NCI-H2081 (cell line): ENCODE results near the gene MAGI1.
"Not testable (repeated sequence)": the region's sequence is repeated elsewhere in the genome, so short reads cannot be mapped to it uniquely, and the experiment has no call there.

Experiments used
- DNase-seq, 2 experiments: peaks; one replicate each; lab custom pipeline; 2025; lab: John Stamatoyannopoulos, UW

Gene MAGI1

DNA sequence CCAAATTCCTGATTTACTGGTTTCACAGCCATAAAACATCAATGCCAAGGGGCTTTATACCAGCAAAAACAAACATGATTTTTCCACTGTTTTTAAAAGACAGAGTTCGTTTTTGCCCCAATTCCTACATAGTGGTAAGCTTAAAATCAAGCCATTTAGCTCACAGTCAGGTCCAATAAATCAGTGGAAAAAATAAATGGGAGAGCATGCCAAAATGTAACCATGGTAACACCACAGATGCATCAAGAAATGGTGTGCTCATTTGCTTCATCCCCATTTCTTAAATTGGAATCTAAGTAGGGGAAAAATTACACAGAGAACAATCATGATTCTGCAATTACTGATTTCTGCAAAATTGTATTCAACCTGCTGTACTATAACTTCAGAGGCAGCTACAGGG, 418.8 kb downstream of the MAGI1 start:
- no peak for DNase-seq

GRCh38 chr3:65619451-65619881, 419.3 kb downstream of the MAGI1 start:
- DNase-seq, result no peak

GRCh38 chr3:65618599-65618998, 420.1 kb downstream of the MAGI1 start:
- no peak for DNase-seq

- no peak for DNase-seq
Observed at GRCh38 chr3:65617787-65618186, 420.9 kb downstream of the MAGI1 start.

DNA sequence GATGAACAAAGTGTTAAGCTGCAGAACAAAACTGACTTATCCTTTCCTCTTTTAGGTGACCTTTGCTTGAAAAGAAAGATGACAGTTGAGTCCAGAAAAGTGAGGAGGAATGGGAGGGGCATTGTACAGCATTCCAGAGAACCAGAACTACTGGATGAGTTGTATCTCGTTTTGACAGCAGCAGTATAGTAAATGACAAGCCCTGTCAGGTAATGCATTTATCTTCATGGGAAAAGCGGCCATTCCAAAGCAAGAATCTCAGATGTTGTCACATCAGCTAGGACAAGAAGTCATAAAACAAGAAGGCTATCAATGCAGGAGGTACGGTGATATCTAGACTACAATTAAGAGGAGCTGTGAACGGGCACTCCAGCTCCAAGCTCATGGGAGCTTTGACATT, 421.5 kb downstream of the MAGI1 start:
- no peak for DNase-seq

- DNase-seq, result no peak
Observed at GRCh38 chr3:65616563-65616962, 422.2 kb downstream of the MAGI1 start.

DNA sequence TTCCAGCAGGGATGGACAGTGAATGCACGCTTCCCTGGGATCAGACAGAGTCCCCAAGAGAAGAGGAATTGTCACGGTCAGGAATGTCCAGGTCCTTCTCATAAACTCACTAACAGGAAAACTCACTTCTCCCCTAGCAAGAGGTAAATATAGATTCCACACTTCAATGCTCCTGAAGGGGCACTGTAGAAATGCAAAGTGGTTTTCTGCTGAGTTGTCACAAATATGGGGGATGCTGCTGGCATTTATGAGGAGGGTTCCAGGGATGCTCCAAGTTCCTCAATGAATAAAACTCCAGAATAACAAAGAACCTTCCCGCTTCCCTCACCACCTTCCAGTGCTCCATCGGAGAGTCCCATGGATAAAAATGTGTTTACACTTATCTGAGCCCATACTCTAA, 423.4 kb downstream of the MAGI1 start:
- no peak for DNase-seq

DNA sequence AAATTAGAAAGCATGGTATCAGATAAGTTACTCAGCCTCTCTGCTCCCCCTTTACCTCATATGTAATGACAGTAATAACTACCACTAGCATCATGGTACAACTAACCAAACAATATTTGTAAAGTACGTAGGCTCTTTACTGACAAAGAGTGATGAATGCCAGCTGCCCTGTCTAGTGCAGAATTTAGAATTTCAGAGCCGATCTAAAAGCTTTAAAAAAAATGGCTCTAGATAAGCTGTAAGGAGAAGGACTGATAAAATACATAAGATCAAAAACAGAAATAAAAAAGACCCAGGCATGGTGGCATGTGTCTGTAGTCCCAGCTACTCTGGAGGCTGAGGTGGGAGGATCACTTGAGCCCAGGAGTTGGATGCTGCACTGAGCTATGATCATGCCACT, 424.1 kb downstream of the MAGI1 start:
- no peak for DNase-seq

DNA sequence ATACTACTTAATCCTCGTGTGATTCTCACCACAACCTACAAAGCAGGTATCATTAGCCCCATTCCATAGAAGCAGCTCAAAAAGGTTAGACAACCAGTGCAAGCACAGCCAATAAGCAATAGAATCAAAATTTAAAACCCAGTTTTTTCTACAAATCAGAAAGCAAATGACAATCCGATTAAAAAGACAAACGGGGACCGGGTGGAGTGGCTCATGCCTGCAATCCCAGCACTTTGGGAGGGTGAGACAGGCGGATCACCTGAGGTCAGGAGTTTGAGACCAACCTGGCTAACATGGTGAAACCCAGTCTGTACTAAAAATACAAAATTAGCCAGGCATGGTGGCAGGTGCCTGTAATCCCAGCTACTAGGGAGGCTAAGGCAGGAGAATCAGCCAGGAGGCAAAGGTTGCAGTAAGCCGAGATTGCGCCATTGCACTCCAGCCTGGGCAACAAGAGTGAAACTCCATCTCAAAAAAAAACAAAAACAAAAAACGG, 430.7 kb downstream of the MAGI1 start:
- DNase-seq, result not testable (repeated sequence)

- DNase-seq, result no peak
Observed at GRCh38 chr3:65607101-65607500, 431.6 kb downstream of the MAGI1 start.

- DNase-seq, result no peak
Observed at GRCh38 chr3:65605876-65606432, 432.8 kb downstream of the MAGI1 start.

GRCh38 chr3:65604863-65605526, 433.7 kb downstream of the MAGI1 start:
- no peak for DNase-seq

GRCh38 chr3:65603631-65604030, 435.1 kb downstream of the MAGI1 start:
- DNase-seq, result no peak

GRCh38 chr3:65600888-65601287, 437.8 kb downstream of the MAGI1 start:
- no peak for DNase-seq

GRCh38 chr3:65597952-65598413, 440.7 kb downstream of the MAGI1 start:
- DNase-seq, result no peak

DNA sequence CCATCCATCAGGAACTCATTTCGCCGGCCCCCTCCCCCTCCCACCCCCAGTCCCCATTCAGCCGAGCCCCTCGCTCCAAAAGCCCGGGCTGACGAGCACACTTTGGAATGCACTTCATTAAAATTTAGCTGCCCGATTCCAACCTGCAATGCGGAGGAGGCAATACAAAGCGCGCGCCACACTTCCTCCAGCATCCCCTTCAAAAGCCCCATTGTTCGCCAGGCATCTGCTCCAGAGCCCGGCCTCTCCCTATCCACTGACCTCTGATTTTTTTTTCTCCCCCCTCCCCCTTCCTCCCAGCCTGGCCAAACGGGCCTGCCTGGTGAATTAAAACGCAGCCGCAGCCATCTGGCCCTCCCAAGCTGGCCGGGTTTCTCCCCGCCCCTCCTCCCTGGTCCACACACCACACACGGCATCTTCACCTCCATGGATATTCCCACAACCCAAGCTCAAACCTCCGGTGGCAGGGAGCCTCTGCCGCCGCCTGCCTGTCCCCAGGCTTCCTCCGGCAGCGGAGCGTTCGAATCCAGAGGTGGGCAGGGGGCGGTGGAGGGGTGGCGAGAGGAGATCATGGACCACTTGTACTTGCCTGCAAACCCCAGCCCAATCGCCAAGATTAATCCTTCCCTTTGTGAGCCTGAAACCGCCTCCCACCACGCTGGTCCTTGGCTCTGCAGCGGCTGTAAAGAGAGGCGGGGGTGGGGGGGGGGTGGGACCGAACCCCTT, 441.3 kb downstream of the MAGI1 start:
- DNase-seq, result peak in 1 of 2 experiments; percentile 0

GRCh38 chr3:65596571-65597225, 442.0 kb downstream of the MAGI1 start:
- DNase-seq, result no peak

DNA sequence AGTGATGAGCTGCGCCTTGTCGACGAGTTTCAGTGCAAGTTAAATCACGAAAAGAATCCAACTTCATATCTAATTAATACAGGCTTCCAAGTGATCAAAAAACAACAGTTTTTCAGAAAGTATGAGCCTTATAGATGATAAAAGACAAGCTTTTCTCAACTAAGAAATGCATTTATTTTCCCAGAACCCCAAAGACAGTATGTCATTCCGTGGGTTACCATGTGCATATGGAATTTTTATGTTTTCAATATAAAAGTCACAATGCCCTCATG, 442.8 kb downstream of the MAGI1 start:
- DNase-seq, result no peak

- no peak for DNase-seq
Observed at GRCh38 chr3:65595222-65596028, 443.3 kb downstream of the MAGI1 start.

GRCh38 chr3:65593780-65594752, 444.7 kb downstream of the MAGI1 start:
- no peak for DNase-seq

DNA sequence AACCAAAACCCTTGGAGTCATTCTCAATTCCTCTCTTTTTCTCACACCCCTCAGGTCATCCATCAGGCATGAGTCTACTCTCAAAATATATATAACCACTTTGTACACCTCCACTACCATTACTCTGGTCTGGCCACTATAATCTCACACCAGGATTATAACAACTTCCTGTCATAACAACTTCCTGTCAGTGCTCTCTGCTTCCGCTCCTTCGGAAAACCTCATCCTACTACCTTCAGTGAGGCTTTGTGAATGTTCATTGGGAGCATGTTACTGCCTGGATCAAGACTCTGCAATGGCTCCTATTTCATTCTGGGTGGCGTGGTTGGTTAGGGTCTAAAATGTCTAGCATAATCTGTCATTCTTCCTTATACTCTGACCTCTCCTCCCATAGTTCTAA, 447.4 kb downstream of the MAGI1 start:
- no peak for DNase-seq
